Small intestine (tissue), 7 donors: ENCODE data around the gene ARHGAP22. TPM values are rescaled to one million over a fixed set of nuclear protein-coding genes. Genes with fewer than 3 reads are reported as not detected.

Experiments
- DNase-seq, 2 donors: peaks; one replicate each; pipeline versions ENCODE4 v3.0.0 to v3.0.0-alpha.2; 2013
- FAIRE-seq: peaks from 2 replicates; lab custom pipeline; 2012; peaks lifted over from hg19 to GRCh38; lab: Jason Lieb, UNC
- H3K27ac ChIP-seq, 3 donors: one replicate each; pipeline ENCODE4 v1.5.1; 2013; ENCODE audit warnings: low read length in 2 of 3, mild to moderate bottlenecking in 2 of 3, control low read depth in 1 of 3, inconsistent platforms in 1 of 3, low read depth in 1 of 3, moderate library complexity in 1 of 3
- H3K27me3 ChIP-seq, 3 donors: one replicate each; pipeline ENCODE4 v1.6.1; 2013; ENCODE audit warnings: low read length in 3 of 3, inconsistent platforms in 1 of 3; ENCODE audit not compliant: control insufficient read depth in 3 of 3, insufficient read depth in 3 of 3
- H3K36me3 ChIP-seq, 3 donors: one replicate each; pipeline ENCODE4 v1.6.1; 2013; ENCODE audit warnings: low read length in 3 of 3, inconsistent platforms in 1 of 3, low read depth in 1 of 3, mild to moderate bottlenecking in 1 of 3, moderate library complexity in 1 of 3; ENCODE audit not compliant: control insufficient read depth in 3 of 3, insufficient read depth in 2 of 3
- H3K4me1 ChIP-seq, 3 donors: one replicate each; pipeline ENCODE4 v1.6.1; 2013; ENCODE audit warnings: low read length in 2 of 3, inconsistent platforms in 1 of 3, low read depth in 1 of 3, mild to moderate bottlenecking in 1 of 3, moderate library complexity in 1 of 3; ENCODE audit not compliant: control insufficient read depth in 3 of 3, insufficient read depth in 2 of 3
- H3K4me3 ChIP-seq, 3 donors: one replicate each; pipeline ENCODE4 v1.5.1; 2013; ENCODE audit warnings: low read length in 3 of 3, control low read depth in 1 of 3, inconsistent platforms in 1 of 3, low read depth in 1 of 3, mild to moderate bottlenecking in 1 of 3, moderate library complexity in 1 of 3
- H3K9me3 ChIP-seq, 2 donors: one replicate each; pipeline ENCODE4 v1.6.1; 2013; ENCODE audit warnings: low read depth in 1 of 2, low read length in 1 of 2; ENCODE audit not compliant: control insufficient read depth in 2 of 2, insufficient read depth in 1 of 2
- WGBS, 3 donors: extraction: QIAGEN DNeasy Blood & Tissue Kit; methylation state at CpG; one replicate each; pipeline ENCODE4 v1.1.7; 2013; 5-methylcytosine and 5-hydroxymethylcytosine counted together
- polyA plus RNA-seq, 4 donors: library from polyadenylated mRNA; stranded (reverse) in 3 of 4; unstranded in 1 of 4; fragments of 200-250 nt in 3 of 4; fragments of 120-200 nt in 1 of 4; gene quantifications; one replicate each; pipeline versions ENCODE4 v1.2.1 to v1.2.3, GENCODE V29; 2013
- donor health status: healthy with polysubstance abuse.
- donor health status: control.
- donor health status: control.
- donor health status: Bipolar disorder and iron deficiency.
- donor health status: healthy.

Gene ARHGAP22
- polyA plus RNA-seq, 4 donors = 0.54 to 1.4 (median 1.3) TPM; not detected in 1

GRCh38 chr10:48535416-48536155, 69.3 kb downstream of the ARHGAP22 start:
- WGBS, 3 donors = 80 to 87% (median 84%) methylated on average over 12 of the region's 12 CpGs
- FAIRE-seq (no peak), DNase-seq (no peak)
- Histone ChIP-seq H3K27ac (no peak overlapping the region), H3K4me3 (no peak overlapping the region), H3K36me3 (no peaks in the 10 kb centered on the region), H3K4me1 (no peaks in the 10 kb centered on the region), H3K9me3 (no peaks in the 10 kb centered on the region), H3K27me3 (no peaks in the 10 kb centered on the region)

- DNase-seq (no peak), FAIRE-seq (no peak)
- Histone ChIP-seq H3K27ac (no peak overlapping the region), H3K4me1 (no peaks in the 10 kb centered on the region), H3K4me3 (no peak overlapping the region), H3K36me3 (no peaks in the 10 kb centered on the region), H3K9me3 (no peaks in the 10 kb centered on the region), H3K27me3 (no peaks in the 10 kb centered on the region)
- WGBS, 3 donors = 59 to 65% (median 62%) methylated on average over 8 of the region's 8 CpGs
These were observed 70.7 kb downstream of the ARHGAP22 start for GRCh38 chr10:48533951-48534720.

GRCh38 chr10:48533540-48533939, 71.3 kb downstream of the ARHGAP22 start:
- FAIRE-seq (no peak), DNase-seq (no peak)
- no peaks in the 10 kb centered on the region for H3K27me3 ChIP-seq
- no peak overlapping the region for H3K4me3 ChIP-seq
- H3K9me3 ChIP-seq = no peaks in the 10 kb centered on the region
- H3K27ac ChIP-seq = no peak overlapping the region
- no peaks in the 10 kb centered on the region for H3K36me3 ChIP-seq
- H3K4me1 ChIP-seq = no peaks in the 10 kb centered on the region
- WGBS, 3 donors = 72 to 79% (median 77%) methylated on average over 3 of the region's 3 CpGs

- WGBS, 3 donors = 55 to 67% (median 61%) methylated on average over 5 of the region's 5 CpGs
- no peak for FAIRE-seq
These were observed 73.4 kb downstream of the ARHGAP22 start for GRCh38 chr10:48531486-48531885.

GRCh38 chr10:48529331-48529730, 75.5 kb downstream of the ARHGAP22 start:
- FAIRE-seq = no peak
- Histone ChIP-seq H3K36me3 (no peaks in the 10 kb centered on the region), H3K4me1 (no peaks in the 10 kb centered on the region), H3K9me3 (peaks cover 0 to 4% of the 10 kb centered on the region in 2 donors), H3K27me3 (peaks cover 3 to 21% (median 3%) of the 10 kb centered on the region in 3 donors), H3K4me3 (no peak overlapping the region), H3K27ac (no peak overlapping the region)
- 5 to 45% (median 22%) methylated on average over 2 of the region's 2 CpGs for WGBS, 3 donors
- no peak for DNase-seq

More at GRCh38 chr10:48531486-48531885, 73.4 kb downstream of the ARHGAP22 start:
- Histone ChIP-seq H3K4me1 (no peaks in the 10 kb centered on the region), H3K27me3 (peaks cover 0 to 7% (median 0%) of the 10 kb centered on the region in 3 donors), H3K36me3 (no peaks in the 10 kb centered on the region), H3K4me3 (no peak overlapping the region), H3K9me3 (no peaks in the 10 kb centered on the region), H3K27ac (no peak overlapping the region)
- no peak for DNase-seq

- Histone ChIP-seq H3K4me1 (peaks cover 0 to 5% (median 2%) of the 10 kb centered on the region in 3 donors), H3K4me3 (no peak overlapping the region), H3K27ac (no peak overlapping the region), H3K27me3 (peaks cover 9 to 28% (median 13%) of the 10 kb centered on the region in 3 donors), H3K9me3 (peaks cover 0 to 4% of the 10 kb centered on the region in 2 donors), H3K36me3 (no peaks in the 10 kb centered on the region)
- DNase-seq = no peak
- no peak for FAIRE-seq
- WGBS, 3 donors = 81 to 95% (median 82%) methylated on average over 1 of the region's 1 CpG
These were observed 77.1 kb downstream of the ARHGAP22 start for GRCh38 chr10:48527756-48528155.

- Histone ChIP-seq H3K27ac (no peak overlapping the region), H3K36me3 (no peaks in the 10 kb centered on the region), H3K27me3 (peaks cover 13 to 36% (median 14%) of the 10 kb centered on the region in 3 donors), H3K4me1 (peaks cover 0 to 6% (median 2%) of the 10 kb centered on the region in 3 donors), H3K9me3 (peaks cover 0 to 4% of the 10 kb centered on the region in 2 donors), H3K4me3 (no peak overlapping the region)
- FAIRE-seq = no peak
- WGBS, 3 donors = 71 to 86% (median 86%) methylated on average over 2 of the region's 2 CpGs
- no peak for DNase-seq
These were observed 77.9 kb downstream of the ARHGAP22 start for GRCh38 chr10:48526846-48527505.
